ENCODE measurements around the gene CACNB4. TPM values are rescaled to one million over a fixed set of nuclear protein-coding genes. Genes with fewer than 3 reads are reported as not detected.

CACNB4 gene
- total RNA-seq, 1 donor from 2014 or later = 5.6 TPM

DNA sequence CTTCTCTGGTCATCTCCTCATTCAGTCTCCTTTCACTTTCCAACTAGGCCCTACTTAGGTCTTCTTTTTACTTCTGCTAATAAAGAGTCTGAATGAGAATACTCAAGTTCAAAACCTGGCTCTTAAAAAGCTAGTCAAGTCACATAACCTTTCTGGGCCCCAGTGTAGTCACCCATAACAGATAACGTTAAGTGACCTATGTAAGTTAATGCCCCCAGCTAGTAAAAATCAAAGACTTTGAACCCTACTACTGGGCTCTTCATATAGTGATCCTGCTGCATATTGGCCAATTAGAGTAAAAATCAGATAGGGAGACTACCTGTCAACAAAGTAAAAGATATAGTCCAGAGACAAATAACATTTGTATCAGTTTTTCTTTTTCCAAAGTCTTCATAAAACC is 288.4 kb downstream of the CACNB4 start:
- Mint-ChIP-seq H3K4me3 (no peak overlapping the region), H3K27me3 (no peaks in the 10 kb centered on the region), H3K36me3 (peaks cover 34% of the 10 kb centered on the region), H3K4me1 (ENCODE audit: unreplicated experiment) (no peaks in the 10 kb centered on the region), H3K9me3 (no peaks in the 10 kb centered on the region), H3K27ac (no peak overlapping the region)
- DNase-seq (ENCODE audit: extremely low spot score, unreplicated experiment) = no peak
- TF ChIP-seq, protein P1, sequence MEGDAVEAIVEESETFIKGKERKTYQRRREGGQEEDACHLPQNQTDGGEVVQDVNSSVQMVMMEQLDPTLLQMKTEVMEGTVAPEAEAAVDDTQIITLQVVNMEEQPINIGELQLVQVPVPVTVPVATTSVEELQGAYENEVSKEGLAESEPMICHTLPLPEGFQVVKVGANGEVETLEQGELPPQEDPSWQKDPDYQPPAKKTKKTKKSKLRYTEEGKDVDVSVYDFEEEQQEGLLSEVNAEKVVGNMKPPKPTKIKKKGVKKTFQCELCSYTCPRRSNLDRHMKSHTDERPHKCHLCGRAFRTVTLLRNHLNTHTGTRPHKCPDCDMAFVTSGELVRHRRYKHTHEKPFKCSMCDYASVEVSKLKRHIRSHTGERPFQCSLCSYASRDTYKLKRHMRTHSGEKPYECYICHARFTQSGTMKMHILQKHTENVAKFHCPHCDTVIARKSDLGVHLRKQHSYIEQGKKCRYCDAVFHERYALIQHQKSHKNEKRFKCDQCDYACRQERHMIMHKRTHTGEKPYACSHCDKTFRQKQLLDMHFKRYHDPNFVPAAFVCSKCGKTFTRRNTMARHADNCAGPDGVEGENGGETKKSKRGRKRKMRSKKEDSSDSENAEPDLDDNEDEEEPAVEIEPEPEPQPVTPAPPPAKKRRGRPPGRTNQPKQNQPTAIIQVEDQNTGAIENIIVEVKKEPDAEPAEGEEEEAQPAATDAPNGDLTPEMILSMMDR (conservative IDR thresholded peaks at IDR 0.05) = no peak

DNA sequence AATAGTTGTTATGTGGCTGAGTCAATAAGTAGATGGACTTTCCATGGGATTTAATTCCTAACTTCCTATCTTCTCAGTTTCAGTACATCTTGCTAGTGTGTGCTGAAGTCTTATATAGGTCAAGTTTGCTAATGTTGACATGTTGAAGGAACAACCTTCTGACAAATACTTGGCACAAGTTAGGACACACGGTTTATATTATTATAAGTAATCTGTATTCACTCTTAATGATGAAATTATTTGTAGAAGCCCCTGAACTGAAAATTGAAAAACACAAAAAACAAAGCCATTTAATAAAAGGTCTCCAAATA is 289.8 kb downstream of the CACNB4 start:
- Mint-ChIP-seq H3K9me3 (no peaks in the 10 kb centered on the region), H3K4me1 (ENCODE audit: unreplicated experiment) (no peaks in the 10 kb centered on the region), H3K27me3 (no peaks in the 10 kb centered on the region), H3K36me3 (peaks cover 29% of the 10 kb centered on the region), H3K27ac (no peak overlapping the region), H3K4me3 (no peak overlapping the region)
- TF ChIP-seq, protein P1 (conservative IDR thresholded peaks at IDR 0.05) = no peak
- DNase-seq (ENCODE audit: extremely low spot score, unreplicated experiment) = no peak

DNA sequence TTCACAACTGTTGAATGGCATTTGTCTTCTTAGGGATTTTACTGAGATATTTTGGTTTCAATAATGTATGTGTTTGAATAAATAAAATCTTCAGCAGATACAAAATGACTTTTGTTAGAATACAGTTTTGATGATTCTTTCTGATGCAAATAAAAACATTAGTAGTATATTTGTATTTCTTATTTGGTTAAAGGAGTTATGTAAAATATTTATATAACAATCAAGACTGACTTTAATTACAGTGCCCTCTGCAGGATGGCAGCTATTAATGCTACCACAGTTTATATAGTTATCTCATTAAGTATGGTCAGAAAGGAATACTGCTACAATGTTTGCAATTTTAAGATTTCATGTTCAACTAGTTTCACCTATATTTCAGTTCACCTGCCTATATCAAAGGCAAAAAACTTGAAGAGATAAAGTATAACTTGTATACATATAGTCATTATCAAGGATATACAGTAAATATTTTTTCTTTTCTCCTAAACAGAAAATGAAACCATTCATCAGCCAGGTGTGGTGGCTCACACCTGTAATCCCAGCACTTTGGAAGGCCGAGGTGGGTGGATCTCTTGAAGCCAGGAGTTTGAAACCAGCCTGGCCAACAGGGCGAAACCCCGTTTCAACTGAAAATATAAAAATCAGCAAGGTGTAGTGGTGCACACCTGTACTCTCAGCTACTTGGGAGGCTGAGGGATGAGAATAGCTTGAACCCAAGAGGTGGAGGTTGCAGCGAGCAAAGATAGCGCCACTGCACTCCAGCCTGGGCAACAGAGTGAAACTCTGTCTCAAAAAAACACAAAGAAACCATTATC is 290.4 kb downstream of the CACNB4 start:
- no peak overlapping the region for H3K27ac Mint-ChIP-seq
- no peaks in the 10 kb centered on the region for H3K4me1 Mint-ChIP-seq (ENCODE audit: unreplicated experiment)
- no peak overlapping the region for H3K4me3 Mint-ChIP-seq
- no peak for DNase-seq (ENCODE audit: extremely low spot score, unreplicated experiment)
- TF ChIP-seq, protein P1 (conservative IDR thresholded peaks at IDR 0.05) = peak; percentile 76
- no peaks in the 10 kb centered on the region for H3K27me3 Mint-ChIP-seq
- peaks cover 26% of the 10 kb centered on the region for H3K36me3 Mint-ChIP-seq
- H3K9me3 Mint-ChIP-seq = no peaks in the 10 kb centered on the region

DNA sequence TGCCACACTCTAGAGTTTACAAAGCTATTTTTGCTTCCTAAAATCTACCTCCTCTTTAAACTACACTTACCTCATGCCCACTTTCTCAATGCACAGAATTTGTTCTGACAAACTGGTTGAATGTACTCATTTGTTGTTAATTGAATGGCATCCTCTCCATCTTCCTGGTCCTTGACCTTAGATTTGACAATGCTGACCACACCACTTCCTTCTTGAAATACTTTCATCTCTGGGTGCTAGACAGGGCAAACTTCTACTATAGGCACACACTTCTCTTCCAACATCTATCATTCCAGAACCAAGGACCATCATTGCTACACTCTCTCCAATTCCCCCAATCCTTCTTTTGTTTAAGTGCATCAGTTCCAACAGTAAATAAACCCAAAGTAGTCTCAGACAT is 292.9 kb downstream of the CACNB4 start:
- TF ChIP-seq, protein P1 (conservative IDR thresholded peaks at IDR 0.05) = no peak
- no peak overlapping the region for H3K27ac Mint-ChIP-seq
- no peaks in the 10 kb centered on the region for H3K4me1 Mint-ChIP-seq (ENCODE audit: unreplicated experiment)
- DNase-seq (ENCODE audit: extremely low spot score, unreplicated experiment) = no peak
- no peaks in the 10 kb centered on the region for H3K9me3 Mint-ChIP-seq
- H3K27me3 Mint-ChIP-seq = no peaks in the 10 kb centered on the region
- H3K4me3 Mint-ChIP-seq = no peak overlapping the region
- peaks cover 23% of the 10 kb centered on the region for H3K36me3 Mint-ChIP-seq

DNA sequence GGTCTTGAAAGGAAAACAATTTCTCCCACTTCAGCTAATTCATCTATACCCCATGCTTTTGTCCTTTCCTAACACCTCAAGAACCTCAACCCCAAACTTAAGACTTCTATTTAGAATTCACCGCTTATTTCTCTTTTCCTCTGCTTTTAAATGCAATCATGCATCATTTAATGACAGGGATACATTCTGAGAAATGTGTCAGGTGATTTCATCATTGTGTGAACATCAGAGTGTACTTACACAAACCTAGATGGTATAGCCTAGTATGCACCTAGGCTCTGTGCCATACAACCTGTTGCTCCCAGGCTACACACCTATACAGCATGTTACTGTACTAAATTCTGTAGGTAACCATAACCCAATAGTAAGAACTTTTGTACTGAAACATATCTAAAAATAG is 293.5 kb downstream of the CACNB4 start:
- H3K9me3 Mint-ChIP-seq = no peaks in the 10 kb centered on the region
- H3K27me3 Mint-ChIP-seq = no peaks in the 10 kb centered on the region
- H3K4me1 Mint-ChIP-seq (ENCODE audit: unreplicated experiment) = no peaks in the 10 kb centered on the region
- H3K36me3 Mint-ChIP-seq = peaks cover 20% of the 10 kb centered on the region
- no peak overlapping the region for H3K27ac Mint-ChIP-seq
- no peak for DNase-seq (ENCODE audit: extremely low spot score, unreplicated experiment)
- TF ChIP-seq, protein P1 (conservative IDR thresholded peaks at IDR 0.05) = no peak
- no peak overlapping the region for H3K4me3 Mint-ChIP-seq

Data from type B pancreatic cell (in vitro differentiated cells).